Loucy (cell line): Measurements from ENCODE around the gene MRPL42.

Source experiments
- H2AFZ ChIP-seq: fragments of 200-600 bp; sonication (generic); 2 replicates; pipeline ENCODE4 v1.6.0; 2016; ENCODE audit warnings: antibody characterized with exemption, mild to moderate bottlenecking, low read length, moderate library complexity
- H3F3A ChIP-seq: fragments of 200-600 bp; 2 replicates; pipeline ENCODE4 v1.6.0; 2016; ENCODE audit warnings: antibody characterized with exemption, low read depth, mild to moderate bottlenecking
- H3K27me3 ChIP-seq: fragments of 200-600 bp; sonication (generic); 2 replicates; pipeline ENCODE4 v1.6.1; 2014; ENCODE audit warnings: low read length, mild to moderate bottlenecking; ENCODE audit not compliant: insufficient read depth, poor library complexity, severe bottlenecking
- H3K36me3 ChIP-seq: fragments of 200-600 bp; sonication (generic); 2 replicates; pipeline ENCODE4 v1.6.1; 2016; ENCODE audit warnings: low read length; ENCODE audit not compliant: insufficient read depth
- H3K4me1 ChIP-seq: fragments of 200-600 bp; sonication (generic); 2 replicates; pipeline ENCODE4 v1.5.1; 2014; ENCODE audit warnings: low read length, mild to moderate bottlenecking; ENCODE audit not compliant: insufficient read depth, poor library complexity, severe bottlenecking
- H3K4me2 ChIP-seq: fragments of 200-600 bp; sonication (generic); 2 replicates; pipeline ENCODE4 v1.6.0; 2014; ENCODE audit warnings: antibody characterized with exemption, low read length, low read depth, mild to moderate bottlenecking; ENCODE audit not compliant: poor library complexity, severe bottlenecking
- H3K4me3 ChIP-seq: fragments of 200-600 bp; sonication (generic); 2 replicates; pipeline ENCODE4 v1.5.1; 2014; ENCODE audit warnings: low read length, mild to moderate bottlenecking, mixed read lengths; ENCODE audit not compliant: poor library complexity, severe bottlenecking
- H3K79me2 ChIP-seq: fragments of 200-600 bp; sonication (generic); 2 replicates; pipeline ENCODE4 v1.6.1; 2014; ENCODE audit warnings: low read length; ENCODE audit not compliant: insufficient read depth
- H3K9ac ChIP-seq: fragments of 200-600 bp; sonication (generic); 2 replicates; pipeline ENCODE4 v1.6.0; 2014; ENCODE audit warnings: mild to moderate bottlenecking, low read depth, low read length, moderate library complexity; ENCODE audit not compliant: poor library complexity, severe bottlenecking
- H3K9me2 ChIP-seq: fragments of 200-600 bp; sonication (generic); replicated peaks from 2 replicates; pipeline ENCODE4 v1.6.1; 2016; ENCODE audit warnings: low read depth, low read length, mixed read lengths
- H3K9me3 ChIP-seq: fragments of 200-600 bp; sonication (generic); 2 replicates; pipeline ENCODE4 v1.6.1; 2014; ENCODE audit warnings: mild to moderate bottlenecking, antibody characterized with exemption, low read length, low read depth; ENCODE audit not compliant: insufficient read depth
- H4K20me1 ChIP-seq: fragments of 200-600 bp; sonication (generic); 2 replicates; pipeline ENCODE4 v1.6.0; 2014; ENCODE audit warnings: antibody characterized with exemption, low read length, mild to moderate bottlenecking; ENCODE audit not compliant: insufficient read depth, poor library complexity, severe bottlenecking
- EZH2phosphoT487 ChIP-seq: fragments of 200-600 bp; IDR thresholded peaks from 2 replicates; pipeline ENCODE4 v1.6.1; 2018; ENCODE audit warnings: antibody characterized with exemption, mild to moderate bottlenecking, moderate library complexity, borderline replicate concordance
- TF ChIP-seq, protein P1 (sequence below): fragments of 200-600 bp; sonication (generic); conservative IDR thresholded peaks from 2 replicates; pipeline ENCODE4 v1.5.1; 2014; ENCODE audit warnings: mild to moderate bottlenecking, antibody characterized with exemption, low read length

The MRPL42 gene

GRCh38 chr12:93541578-93542225 lies 74.4 kb downstream of the MRPL42 start:
- TF ChIP-seq, protein P1, sequence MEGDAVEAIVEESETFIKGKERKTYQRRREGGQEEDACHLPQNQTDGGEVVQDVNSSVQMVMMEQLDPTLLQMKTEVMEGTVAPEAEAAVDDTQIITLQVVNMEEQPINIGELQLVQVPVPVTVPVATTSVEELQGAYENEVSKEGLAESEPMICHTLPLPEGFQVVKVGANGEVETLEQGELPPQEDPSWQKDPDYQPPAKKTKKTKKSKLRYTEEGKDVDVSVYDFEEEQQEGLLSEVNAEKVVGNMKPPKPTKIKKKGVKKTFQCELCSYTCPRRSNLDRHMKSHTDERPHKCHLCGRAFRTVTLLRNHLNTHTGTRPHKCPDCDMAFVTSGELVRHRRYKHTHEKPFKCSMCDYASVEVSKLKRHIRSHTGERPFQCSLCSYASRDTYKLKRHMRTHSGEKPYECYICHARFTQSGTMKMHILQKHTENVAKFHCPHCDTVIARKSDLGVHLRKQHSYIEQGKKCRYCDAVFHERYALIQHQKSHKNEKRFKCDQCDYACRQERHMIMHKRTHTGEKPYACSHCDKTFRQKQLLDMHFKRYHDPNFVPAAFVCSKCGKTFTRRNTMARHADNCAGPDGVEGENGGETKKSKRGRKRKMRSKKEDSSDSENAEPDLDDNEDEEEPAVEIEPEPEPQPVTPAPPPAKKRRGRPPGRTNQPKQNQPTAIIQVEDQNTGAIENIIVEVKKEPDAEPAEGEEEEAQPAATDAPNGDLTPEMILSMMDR, result no peak
- TF ChIP-seq EZH2phosphoT487, result no peak
- H3K9me3 ChIP-seq, result no peaks in the 10 kb centered on the region
- no peaks in the 10 kb centered on the region for H3K79me2 ChIP-seq
- no peaks in the 10 kb centered on the region for H4K20me1 ChIP-seq
- no peak overlapping the region for H3K9ac ChIP-seq
- H3K9me2 ChIP-seq, result no peaks in the 10 kb centered on the region
- H3F3A ChIP-seq, result no peaks in the 10 kb centered on the region
- no peak overlapping the region for H3K4me2 ChIP-seq
- no peak overlapping the region for H3K4me3 ChIP-seq
- H3K27me3 ChIP-seq, result no peaks in the 10 kb centered on the region
- peaks cover 5% of the 10 kb centered on the region for H3K4me1 ChIP-seq
- H3K36me3 ChIP-seq, result no peaks in the 10 kb centered on the region
- no peak overlapping the region for H2AFZ ChIP-seq

GRCh38 chr12:93547778-93548177 lies 80.5 kb downstream of the MRPL42 start:
- Histone ChIP-seq H3K4me3 (no peak overlapping the region), H3K4me1 (no peaks in the 10 kb centered on the region), H3K79me2 (no peaks in the 10 kb centered on the region), H3K9me2 (no peaks in the 10 kb centered on the region), H3K27me3 (no peaks in the 10 kb centered on the region), H3K36me3 (no peaks in the 10 kb centered on the region), H2AFZ (no peak overlapping the region), H3K4me2 (no peak overlapping the region), H3F3A (no peaks in the 10 kb centered on the region), H3K9me3 (no peaks in the 10 kb centered on the region), H3K9ac (no peak overlapping the region), H4K20me1 (no peaks in the 10 kb centered on the region)
- TF ChIP-seq, protein P1, result no peak
- TF ChIP-seq EZH2phosphoT487, result no peak

DNA sequence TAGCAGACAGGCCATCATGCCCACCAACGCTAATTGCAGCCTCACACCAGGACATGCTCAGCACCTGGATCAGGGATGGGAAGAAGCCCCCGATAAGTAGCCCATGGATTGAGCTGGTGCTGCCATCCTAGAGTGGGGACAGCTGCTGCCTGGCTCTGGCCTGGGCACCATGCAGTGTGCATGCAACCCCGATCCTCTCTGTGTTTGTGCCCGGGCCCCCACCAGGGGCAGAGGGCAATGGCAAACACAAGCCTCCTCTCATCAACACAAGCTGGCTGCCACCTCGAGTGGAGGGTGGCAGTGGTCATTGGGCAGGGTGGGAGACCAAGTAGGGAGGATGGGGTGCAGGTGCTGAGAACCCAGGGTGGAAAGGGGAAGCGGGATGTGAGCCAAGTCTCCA lies 81.9 kb downstream of the MRPL42 start:
- TF ChIP-seq, protein P1, result no peak
- no peak for TF ChIP-seq EZH2phosphoT487
- no peaks in the 10 kb centered on the region for H3K79me2 ChIP-seq
- H3K9ac ChIP-seq, result no peak overlapping the region
- no peaks in the 10 kb centered on the region for H3K9me3 ChIP-seq
- H3K27me3 ChIP-seq, result no peaks in the 10 kb centered on the region
- no peak overlapping the region for H2AFZ ChIP-seq
- H3K9me2 ChIP-seq, result no peaks in the 10 kb centered on the region
- H3F3A ChIP-seq, result no peaks in the 10 kb centered on the region
- H3K4me3 ChIP-seq, result no peak overlapping the region
- no peak overlapping the region for H3K4me2 ChIP-seq
- no peaks in the 10 kb centered on the region for H3K4me1 ChIP-seq
- no peaks in the 10 kb centered on the region for H4K20me1 ChIP-seq
- H3K36me3 ChIP-seq, result no peaks in the 10 kb centered on the region
